HEK293T (cell line): ENCODE measurements around the gene COL28A1.

Source experiments
- ARNT ChIP-seq: fragments of 450-650 bp; IDR thresholded peaks from 2 replicates; pipeline ENCODE4 v1.6.1; 2017; ENCODE audit warnings: mild to moderate bottlenecking
- FOXA1 ChIP-seq: fragments of 450-650 bp; IDR thresholded peaks from 2 replicates; pipeline ENCODE4 v1.6.1; 2016; ENCODE audit warnings: mild to moderate bottlenecking
- FOXK2 ChIP-seq: fragments of 450-650 bp; IDR thresholded peaks from 2 replicates; pipeline ENCODE4 v1.6.1; 2016; ENCODE audit warnings: mild to moderate bottlenecking
- FOXM1 ChIP-seq: fragments of 450-650 bp; IDR thresholded peaks from 2 replicates; pipeline ENCODE4 v1.6.1; 2017; ENCODE audit warnings: mild to moderate bottlenecking, borderline replicate concordance
- NFRKB ChIP-seq: fragments of 450-650 bp; IDR thresholded peaks from 2 replicates; pipeline ENCODE4 v1.6.1; 2016; ENCODE audit warnings: mild to moderate bottlenecking, moderate library complexity
- SUZ12 ChIP-seq: fragments of 450-650 bp; IDR thresholded peaks from 2 replicates; pipeline ENCODE4 v1.6.1; 2016; ENCODE audit warnings: mild to moderate bottlenecking
- TARDBP ChIP-seq: fragments of 450-650 bp; IDR thresholded peaks from 2 replicates; pipeline ENCODE4 v1.6.1; 2016

- no peak for TF ChIP-seq ARNT
- TF ChIP-seq TARDBP, result no peak
- no peak for TF ChIP-seq FOXA1
- no peak for TF ChIP-seq SUZ12
- TF ChIP-seq FOXK2, result no peak
- TF ChIP-seq NFRKB, result no peak
- no peak for TF ChIP-seq FOXM1
Observed at GRCh38 chr7:7421826-7422225, 113.8 kb downstream of the COL28A1 start.
